HG03064 (cell line): ENCODE results near the gene SLC6A6.

Experiments
- ATAC-seq: cut with Tn5 transposase; IDR thresholded peaks from one replicate; pipeline ENCODE4 v1.9.1; 2021; ENCODE audit warnings: low read depth; ENCODE audit not compliant: unreplicated experiment

The SLC6A6 gene

DNA sequence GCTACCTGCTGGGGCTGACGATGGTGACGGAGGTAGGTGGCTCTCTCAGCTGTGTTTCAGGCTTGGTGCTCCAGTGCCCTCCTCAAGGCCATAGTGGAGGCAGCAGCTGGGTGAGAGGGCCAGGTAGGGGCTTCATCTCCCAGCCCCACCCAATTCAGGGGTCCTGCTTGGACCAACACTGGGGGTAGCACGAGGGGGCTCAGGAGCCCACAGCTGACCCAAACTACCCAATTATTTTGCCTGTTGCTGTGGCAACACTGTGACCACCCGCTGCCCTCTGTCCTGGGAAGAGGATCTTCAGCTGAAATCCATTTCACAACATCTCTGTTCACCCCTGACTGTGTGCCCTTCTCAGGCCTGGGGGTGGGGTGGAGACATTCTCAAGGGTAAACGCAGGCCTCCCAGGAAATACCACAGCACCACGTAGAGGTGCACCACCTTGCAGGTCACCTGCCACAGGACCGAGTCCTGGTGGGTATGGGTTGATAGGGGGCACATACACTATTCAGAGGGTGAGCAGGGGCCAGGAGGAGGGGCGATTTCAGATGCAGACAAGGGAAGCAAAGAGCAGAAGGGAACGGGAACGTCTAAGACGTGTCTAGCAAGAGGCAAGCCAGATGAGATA is 75.0 kb downstream of the SLC6A6 start:
- ATAC-seq: no peak

DNA sequence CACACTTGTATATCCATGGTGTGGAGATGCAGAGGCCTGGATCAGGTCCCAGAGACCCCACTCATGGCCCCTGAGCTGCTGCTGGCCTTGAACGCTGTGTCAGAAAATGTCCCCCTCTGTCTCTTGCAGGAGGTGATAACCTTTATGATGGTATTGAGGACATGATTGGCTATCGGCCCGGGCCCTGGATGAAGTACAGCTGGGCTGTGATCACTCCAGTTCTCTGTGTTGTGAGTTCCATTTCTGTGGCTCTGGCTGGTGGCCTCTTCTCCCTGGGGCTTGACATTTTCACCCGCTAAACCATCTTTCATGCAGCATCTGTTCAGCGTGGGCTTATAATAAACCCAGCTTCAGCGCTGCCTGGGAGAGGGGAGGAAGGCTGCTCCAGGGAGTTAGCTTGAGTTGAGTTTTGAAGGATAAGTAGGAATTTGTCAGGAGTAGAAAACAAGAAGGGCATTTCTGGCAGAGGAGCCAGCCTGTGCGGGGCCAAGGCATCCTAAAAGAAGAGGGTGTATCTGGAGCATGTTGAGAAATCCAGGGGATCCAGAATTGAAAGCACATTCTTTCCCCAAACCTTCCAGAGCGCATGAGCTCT is 76.6 kb downstream of the SLC6A6 start:
- ATAC-seq: no peak

DNA sequence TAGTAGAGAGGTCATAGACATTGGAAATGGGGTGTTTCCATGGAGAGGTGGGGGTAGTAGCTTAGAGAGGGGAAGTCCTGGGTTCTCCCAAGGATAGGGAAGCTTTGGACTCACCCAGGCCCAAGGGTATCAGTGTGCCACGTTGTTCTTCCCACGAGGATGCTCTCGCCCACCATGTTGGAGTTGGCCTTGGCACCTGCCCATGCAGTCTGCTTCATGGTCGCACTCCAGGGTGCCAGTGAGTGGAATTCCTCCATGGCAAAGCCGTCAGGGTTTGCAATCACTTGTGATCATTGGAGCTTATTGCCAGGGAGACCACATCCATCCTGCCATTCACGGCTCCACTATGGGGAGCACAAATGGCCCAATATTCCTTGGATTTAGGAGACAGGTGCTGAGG is 77.2 kb downstream of the SLC6A6 start:
- ATAC-seq: no peak

DNA sequence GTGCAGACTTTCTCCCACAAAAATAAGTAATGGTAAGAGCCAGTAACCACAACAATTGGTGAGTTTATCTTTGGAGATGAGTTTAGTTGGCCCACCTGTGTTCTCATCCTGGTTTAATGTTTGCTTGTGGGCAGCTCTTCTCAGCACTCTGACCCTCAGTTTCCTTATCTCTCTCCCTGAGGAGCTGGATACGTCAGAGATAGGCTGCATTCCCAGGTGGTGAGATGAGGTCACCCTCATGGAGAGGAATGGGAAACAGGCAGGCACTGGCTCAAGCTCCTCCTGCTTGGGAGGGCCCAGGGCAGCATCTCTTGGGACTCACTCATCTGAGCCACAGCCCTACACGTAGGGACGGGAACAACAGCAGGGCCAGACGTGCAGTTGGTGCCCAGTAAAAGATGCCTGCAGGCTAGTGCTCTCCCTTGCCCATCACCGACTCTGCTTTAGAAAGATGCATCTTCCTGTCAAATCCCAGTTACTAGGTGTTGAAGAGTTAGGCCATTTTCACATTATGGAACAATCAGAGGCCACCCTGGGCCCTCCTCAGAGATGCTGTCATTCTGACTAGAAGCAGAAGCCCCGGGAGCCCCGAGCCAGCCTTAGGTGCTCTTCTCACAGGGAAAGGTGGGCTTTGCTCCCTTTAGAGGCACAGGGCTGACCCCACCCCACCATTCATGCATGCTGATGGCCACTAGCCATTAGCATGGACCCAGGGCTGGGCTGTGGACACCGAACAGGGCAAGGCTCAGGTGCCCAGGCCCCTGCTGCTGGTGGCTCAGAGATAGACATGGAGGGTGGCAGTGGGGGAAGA is 78.0 kb downstream of the SLC6A6 start:
- no peak for ATAC-seq

DNA sequence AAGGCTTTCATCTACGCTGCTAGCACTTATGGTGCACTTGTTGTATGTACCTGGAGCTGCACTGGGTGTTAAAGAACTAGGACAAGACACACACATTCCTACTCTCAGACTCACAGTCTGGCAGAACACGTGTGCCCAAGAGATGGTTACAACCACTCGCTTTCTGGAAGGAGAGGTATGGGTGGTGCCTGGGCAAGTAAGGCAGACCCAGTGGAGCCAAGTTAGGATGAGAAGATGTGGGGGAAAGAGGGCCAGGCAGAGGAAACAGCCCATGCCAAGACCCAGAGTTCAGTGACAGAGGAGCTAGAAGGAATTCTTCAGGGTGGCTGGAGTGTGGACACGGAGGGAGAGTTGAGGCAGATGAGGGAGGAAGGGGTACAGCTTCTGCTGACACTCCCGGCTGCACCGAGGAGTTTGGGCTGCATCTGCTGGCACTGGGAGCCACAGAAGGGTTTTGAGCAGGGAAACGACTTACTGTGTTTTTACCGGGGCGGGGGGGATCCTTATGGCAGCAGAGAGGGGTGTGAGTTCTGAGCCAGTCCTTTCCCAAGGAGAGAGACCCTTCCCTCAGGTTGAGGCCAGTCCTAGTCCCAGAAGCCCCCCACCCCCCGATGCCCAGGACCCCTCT is 78.7 kb downstream of the SLC6A6 start:
- ATAC-seq: no peak

DNA sequence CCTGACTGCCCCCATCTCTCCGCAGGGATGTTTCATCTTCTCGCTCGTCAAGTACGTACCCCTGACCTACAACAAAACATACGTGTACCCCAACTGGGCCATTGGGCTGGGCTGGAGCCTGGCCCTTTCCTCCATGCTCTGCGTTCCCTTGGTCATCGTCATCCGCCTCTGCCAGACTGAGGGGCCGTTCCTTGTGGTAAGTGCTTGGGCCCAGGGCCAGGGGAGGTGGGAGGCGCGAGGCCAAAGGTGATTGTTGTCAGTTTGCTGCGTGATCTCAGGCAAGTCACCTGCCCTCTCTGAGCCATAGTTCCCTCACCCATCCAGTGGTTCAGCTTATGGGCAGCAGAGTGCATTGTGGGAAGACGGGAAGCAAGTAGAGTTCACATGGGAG is 79.2 kb downstream of the SLC6A6 start:
- ATAC-seq: no peak

DNA sequence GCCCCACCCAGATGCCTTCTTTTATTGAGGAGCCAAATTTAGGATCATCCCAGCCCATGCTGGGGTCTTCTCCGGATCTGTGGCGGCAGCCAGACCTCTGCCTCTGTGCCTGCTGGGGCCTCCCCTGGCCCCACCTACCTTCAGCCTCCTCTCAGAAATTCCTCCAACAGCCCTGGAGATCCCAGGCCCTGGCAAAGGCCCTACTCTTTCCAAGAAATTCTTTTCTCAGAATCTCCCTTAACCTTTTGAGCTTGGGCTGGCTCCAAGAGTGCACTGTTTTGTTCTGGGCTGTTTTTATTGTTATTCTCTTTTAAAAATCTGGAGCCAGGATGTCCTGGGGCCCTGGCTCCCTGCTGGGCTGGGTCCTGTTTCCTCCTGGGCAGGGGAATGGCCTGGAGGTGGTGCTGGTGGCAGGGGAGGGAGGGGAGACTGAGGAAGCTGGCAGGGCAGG is 79.9 kb downstream of the SLC6A6 start:
- ATAC-seq: no peak

DNA sequence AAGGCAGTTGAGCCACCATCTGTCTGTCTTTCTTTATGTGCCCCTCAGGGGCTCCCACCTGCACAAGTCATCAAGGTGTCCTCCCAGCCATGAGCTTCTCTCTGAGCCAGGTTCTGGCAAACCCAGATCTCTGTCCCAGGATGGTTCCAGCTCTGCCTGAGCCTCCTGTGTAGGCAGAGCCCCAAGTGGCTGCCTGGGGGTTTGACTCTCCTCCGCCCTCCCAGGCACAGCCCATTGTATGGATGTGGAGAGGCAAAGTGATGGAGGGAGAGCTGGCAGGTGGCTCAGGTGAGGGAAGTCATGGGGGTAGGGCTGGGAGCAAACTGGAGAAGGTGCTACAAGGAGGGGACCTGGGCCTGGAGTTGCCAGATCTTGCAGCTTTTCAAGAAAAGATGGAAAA is 80.9 kb downstream of the SLC6A6 start:
- ATAC-seq: no peak

DNA sequence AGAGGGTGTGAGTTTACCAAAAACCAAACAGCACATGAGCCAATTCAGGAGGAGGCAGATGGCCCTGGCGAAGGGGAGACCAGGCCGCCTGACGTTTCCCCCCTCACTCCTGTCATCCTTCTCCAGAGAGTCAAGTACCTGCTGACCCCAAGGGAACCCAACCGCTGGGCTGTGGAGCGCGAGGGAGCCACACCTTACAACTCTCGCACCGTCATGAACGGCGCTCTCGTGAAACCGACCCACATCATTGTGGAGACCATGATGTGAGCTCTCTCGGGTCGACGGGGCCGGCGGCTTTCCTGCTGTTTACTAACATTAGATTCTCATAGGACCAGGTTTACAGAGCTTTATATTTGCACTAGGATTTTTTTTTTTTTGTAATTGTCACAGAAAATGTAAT is 82.3 kb downstream of the SLC6A6 start:
- ATAC-seq: no peak

DNA sequence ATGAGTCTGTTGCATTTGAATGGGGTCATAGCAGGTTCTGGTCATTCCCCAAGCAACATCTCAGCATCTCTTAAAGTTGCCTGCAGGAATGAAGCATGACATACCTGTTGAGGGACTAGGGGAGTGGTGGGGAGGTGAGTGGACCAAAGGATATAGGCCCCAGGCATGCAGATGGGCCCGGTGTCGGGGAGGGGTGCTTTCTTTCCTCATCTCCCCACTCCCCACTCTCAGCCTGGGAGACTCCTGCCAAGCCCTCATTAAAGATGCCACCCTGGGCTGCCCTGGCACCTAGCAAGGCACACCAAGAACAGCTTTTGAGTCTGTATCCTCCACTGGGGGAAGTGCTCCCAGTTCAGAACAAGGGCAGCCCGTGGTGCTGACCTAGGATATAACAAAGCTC is 83.6 kb downstream of the SLC6A6 start:
- ATAC-seq: no peak

DNA sequence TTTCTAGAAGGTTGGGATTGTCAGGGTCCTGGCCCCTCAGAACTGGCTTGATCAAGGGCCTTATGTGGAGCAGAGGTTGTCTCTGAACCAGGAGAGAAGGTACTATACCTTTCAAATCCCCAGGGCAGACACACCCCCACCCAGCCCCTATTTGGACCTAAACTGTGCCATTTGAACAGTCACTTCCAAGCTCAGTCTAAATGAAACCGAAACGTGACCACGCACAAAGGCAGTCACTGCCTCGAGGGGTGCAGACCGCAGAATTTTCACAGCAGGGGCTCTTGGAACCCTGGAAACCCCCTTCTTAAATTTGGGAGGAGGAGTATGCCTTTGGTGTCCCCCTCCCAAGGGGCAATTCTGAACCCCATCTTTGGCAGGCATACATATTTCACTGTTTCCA is 84.1 kb downstream of the SLC6A6 start:
- no peak for ATAC-seq

DNA sequence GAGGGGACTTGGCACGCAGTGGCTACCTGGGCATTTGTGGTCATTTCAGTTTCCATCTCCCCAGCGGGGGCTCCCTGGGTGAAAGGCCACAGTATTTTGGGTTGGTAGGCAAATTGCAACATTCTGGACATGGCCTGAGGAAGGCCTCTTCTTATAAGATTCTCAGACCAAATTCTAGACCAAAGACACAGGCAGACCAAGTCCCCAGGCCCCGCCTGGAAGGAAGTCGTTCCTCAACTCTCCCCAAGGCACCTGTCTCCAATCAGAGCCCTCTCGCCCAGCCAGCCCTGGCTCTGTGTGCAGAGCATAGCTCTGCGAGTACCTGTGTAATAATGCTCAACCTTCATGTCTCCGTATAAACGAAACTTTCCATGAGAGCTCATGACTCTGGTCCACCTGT is 84.7 kb downstream of the SLC6A6 start:
- ATAC-seq: no peak

DNA sequence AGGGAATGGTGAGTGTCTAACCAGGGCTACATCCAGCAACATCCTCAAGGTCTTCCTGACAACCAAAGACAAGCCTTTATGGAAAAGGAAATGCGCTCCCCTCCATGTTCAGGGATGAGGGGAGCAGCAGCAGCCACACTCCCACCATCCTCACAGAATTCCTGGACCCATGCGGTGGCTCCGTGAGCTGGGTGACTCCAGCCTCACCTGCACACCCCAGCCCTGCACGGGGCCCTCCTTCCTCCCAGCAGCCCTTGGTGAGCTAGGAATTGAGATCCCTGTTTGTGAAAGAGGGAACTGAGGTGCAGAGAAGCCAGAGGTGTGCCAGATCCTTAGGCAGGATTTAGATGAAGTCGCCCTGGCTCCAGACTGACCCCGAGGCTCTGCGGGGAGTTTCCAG is 85.4 kb downstream of the SLC6A6 start:
- no peak for ATAC-seq

DNA sequence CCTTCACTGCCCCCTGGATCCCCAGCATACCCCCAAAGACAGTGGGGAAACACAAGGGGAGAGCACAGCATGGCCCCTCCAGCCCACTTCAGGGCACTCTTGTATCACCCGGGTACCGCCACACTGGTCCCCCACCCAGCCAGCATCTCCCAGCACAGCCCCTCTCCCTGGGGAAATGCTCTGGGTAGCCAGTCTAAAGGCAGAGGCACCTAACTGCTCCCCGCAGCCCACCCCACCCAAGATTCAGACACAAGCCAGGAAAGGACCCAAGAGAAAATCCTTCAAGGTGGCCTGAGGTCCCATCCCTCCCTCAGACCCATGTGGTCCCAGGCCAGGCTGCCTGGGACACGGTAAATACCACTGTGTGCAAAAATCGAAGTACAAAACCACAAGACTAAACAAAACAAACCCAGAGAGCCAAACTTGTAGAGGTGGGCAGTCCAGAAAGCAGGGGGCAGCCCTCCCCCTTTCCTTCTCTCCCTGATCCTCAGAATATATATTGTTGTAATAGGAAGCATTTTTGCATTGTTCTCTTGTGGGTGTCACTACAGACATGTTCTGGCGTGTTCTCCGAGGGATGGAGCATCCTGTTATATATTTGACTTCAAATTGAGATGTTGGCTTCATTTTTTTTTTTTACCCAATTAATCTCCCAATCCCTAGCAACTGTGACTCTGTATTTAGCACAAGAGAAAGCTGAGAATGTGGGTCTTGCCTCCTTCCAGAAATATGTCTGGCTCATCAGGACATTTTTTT is 86.1 kb downstream of the SLC6A6 start:
- ATAC-seq: no peak

DNA sequence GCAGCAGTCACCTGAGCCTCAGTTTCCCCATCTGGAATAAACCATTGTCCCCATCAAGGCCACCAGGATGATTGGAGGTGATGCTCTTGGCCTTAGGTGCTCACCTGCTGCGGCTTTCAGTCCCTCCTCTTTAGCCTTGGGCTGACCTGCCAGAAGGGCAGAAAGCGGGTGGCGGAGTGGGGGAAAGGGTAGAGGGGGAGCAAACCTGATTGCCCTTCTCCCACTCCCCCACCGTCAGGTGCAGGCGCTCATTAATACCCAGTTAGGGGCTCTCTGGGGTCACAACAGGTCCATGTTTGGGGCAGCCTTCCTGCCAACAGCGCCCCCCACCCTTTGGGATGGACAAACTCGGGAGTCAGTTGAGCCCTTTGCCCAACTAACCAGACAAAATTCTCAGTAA is 87.2 kb downstream of the SLC6A6 start:
- no peak for ATAC-seq

DNA sequence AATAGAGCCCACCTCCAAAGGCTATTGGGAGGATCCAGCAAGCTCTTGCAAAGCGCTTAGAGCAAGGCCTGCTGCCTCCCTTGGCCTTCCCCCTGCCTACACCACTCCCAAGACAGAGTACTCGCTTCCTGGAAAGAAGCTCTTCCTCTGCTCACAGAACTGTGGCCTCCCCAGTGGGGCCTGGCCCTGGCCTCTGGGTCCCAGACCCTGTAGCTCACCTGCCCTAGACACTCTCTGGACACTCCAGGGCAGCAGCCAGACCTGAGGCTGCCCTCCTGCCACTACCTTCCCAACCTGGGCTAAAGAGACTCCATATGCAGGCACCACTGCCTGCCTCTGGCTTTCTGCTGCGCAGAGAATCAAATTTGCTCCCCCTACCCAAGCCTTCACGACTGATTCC is 87.8 kb downstream of the SLC6A6 start:
- ATAC-seq: no peak

DNA sequence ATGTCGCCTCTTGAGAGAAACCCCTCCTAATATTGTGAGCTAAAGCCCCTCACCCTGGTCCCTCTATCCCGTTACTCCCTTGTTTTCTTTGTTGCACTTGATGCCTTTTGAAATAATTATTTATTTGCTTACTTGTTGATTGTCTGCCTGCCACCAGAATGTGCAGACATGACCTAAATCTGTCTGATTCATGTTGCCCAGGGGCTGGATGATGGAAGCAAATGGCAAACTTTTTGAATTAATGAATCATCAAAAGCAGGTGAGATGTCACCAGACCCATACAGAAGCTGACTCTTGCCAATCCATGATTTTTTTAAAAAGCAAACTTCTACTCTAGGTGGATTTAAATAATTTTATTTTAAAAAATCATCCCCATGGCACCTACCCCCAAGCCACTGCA is 88.4 kb downstream of the SLC6A6 start:
- no peak for ATAC-seq

DNA sequence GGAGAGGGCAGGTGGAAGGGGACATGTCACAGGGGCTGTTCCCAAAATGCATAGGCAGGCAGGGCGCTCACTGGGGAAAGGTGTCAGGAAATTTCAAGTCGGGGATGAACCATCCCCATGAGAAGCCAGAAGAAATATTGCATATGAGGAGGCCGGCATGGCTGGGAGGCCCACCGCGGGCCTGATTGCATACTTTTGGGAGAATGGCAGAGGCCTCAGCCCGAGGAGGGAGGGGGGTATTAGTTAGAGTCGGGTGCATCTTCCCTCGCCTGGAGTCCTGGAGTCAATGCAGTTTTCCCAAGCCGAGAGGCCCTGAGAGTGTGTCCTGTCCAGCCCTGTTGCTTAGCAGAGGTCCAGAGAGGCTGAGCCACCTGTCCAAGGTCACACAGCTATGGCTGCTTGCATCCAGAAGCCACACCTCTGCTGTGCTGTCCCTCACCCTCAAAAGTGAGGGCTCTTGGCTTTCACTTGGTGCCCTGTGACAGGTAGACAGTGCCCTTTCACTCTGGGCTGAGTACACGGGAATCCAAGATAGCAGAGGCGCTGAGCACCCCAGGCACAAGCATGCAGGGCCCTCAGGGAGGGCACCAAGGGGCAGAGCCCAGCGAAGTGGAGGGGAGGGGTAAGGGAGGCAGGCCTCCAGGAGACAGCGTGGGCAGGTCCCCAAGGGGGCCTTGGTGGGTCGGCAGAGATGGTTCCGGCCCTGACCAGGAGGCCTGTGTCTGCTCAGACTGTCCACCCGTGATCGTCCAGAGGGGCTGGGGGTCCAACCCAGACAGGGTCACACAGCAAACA is 89.2 kb downstream of the SLC6A6 start:
- ATAC-seq: no peak

DNA sequence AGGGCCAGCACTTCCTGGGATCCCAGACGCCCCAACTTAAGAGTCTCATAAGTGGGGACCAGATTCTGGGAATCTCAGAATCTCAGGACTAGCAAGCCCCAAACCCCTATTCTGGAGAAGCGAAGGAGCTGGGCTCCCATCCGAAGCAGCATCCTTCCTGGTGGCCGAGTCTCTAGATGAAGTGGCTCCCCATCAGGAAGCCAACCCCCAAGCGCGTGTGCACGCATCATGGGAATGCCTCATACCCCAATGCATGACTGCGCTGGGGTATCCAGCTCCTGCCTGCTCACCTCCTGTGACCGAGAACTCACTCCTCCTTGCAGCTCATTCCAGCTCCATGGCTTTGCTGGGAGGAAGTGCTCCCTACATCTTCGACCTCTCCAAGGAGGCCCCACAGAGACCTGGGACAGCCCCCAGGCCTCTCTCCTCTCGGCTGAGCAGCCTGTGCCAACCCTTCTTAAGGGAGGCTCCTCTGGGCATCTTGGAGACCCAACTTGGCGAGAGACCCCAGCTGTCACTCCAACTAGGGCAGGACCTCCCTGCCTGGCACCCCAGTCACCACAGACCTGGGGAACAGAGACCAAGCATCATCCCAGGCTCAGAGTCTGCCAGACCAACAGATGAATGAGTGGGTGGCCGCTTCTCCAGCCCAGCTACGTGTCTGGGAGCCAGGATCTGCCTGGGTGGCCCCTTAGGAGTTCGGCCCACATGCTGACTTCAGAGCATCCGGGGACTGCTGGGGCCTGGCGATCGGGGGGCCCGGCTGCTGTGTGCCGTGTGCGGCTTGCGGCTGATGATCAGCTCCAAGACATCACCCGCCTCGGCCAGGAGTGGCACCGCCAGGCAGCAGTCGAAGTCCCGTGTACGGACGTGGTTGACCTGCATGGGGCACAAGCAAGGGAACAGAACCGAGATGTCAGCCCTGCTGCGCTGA is 90.8 kb downstream of the SLC6A6 start:
- ATAC-seq: no peak
